Sigmoid colon (tissue), 7 donors: ENCODE results near the gene CYP2D6. TPM values are rescaled to one million over a fixed set of nuclear protein-coding genes. Genes with fewer than 3 reads are reported as not detected.
"Not testable (repeated sequence)": the region's sequence is repeated elsewhere in the genome, so short reads cannot be mapped to it uniquely, and the experiment has no call there.

ENCODE experiments used
- DNase-seq: peaks from one replicate; pipeline ENCODE4 v3.0.0-alpha.2; 2019
- H3K27ac ChIP-seq, 4 donors: fragments of 200-600 bp; sonication (generic); one replicate each; pipeline ENCODE4 v1.5.1; 2016 to 2019; ENCODE audit warnings: mild to moderate bottlenecking in 1 of 4
- H3K27me3 ChIP-seq, 3 donors: fragments of 200-600 bp; sonication (generic); one replicate each; pipeline ENCODE4 v1.5.1; 2019; ENCODE audit warnings: mild to moderate bottlenecking in 1 of 3
- H3K36me3 ChIP-seq, 4 donors: fragments of 200-600 bp; sonication (generic); one replicate each; pipeline ENCODE4 v1.5.1; 2016 to 2019
- H3K4me1 ChIP-seq, 4 donors: fragments of 200-600 bp; sonication (generic); one replicate each; pipeline ENCODE4 v1.5.1; 2017 to 2019
- H3K4me3 ChIP-seq, 4 donors: fragments of 200-600 bp; sonication (generic); one replicate each; pipeline ENCODE4 v1.5.1; 2017 to 2019; ENCODE audit warnings: mild to moderate bottlenecking in 2 of 4, moderate library complexity in 1 of 4
- H3K9me3 ChIP-seq, 4 donors: fragments of 200-600 bp in 3 of 4; sonication (generic) in 3 of 4; one replicate each; pipeline versions ENCODE4 v1.5.1 to v1.6.1; 2013 to 2019
- EP300 ChIP-seq, 4 donors: sonication (generic); formaldehyde crosslinking; IDR thresholded peaks; one replicate each; pipeline ENCODE4 v1.6.1; 2017; ENCODE audit warnings: antibody characterized with exemption in 4 of 4
- POLR2A ChIP-seq, 2 donors: fragments of 450-650 bp; IDR thresholded peaks; one replicate each; pipeline ENCODE4 v1.6.1; 2016; ENCODE audit warnings: antibody characterized with exemption in 2 of 2, mild to moderate bottlenecking in 2 of 2, moderate library complexity in 2 of 2
- POLR2AphosphoS5 ChIP-seq, 4 donors: sonication (generic); formaldehyde crosslinking; IDR thresholded peaks; one replicate each; pipeline ENCODE4 v1.6.1; 2017; ENCODE audit warnings: antibody characterized with exemption in 4 of 4
- WGBS, 2 donors: extraction: QIAGEN DNeasy Blood & Tissue Kit; methylation state at CpG; one replicate each; pipeline ENCODE4 v1.1.7; 2013; 5-methylcytosine and 5-hydroxymethylcytosine counted together
- intact Hi-C: fragments of 100-400 bp; cut with DNase I; formaldehyde crosslinking; loops from one replicate; pipeline ENCODE4 v1.15.1; 2023
- polyA plus RNA-seq, 3 donors: library from polyadenylated mRNA; stranded (reverse); fragments of 200-250 nt; gene quantifications; one replicate each; pipeline ENCODE4 v1.2.3, GENCODE V29; 2013
- total RNA-seq, 4 donors: library from RNA; depleted of rRNA; stranded (reverse); fragments of >200 nt; gene quantifications; one replicate each; pipeline ENCODE4 v1.1.0, GENCODE V29; 2016
- TF ChIP-seq, protein P1 (sequence below), 4 experiments: fragments of 450-650 bp in 3 of 4; fragments of 200-600 bp in 1 of 4; IDR thresholded peaks; one replicate each; pipeline ENCODE4 v1.5.1; 2016 to 2019; ENCODE audit warnings: antibody characterized with exemption in 4 of 4, mild to moderate bottlenecking in 3 of 4, moderate library complexity in 2 of 4
- donor health status: healthy with polysubstance abuse.
- donor health status: Bipolar disorder and iron deficiency.
- donor health status: healthy.

CYP2D6 gene
- total and polyA plus RNA-seq, 7 donors: 0.36 to 3.7 (median 1.2) TPM; not detected in 3

DNA sequence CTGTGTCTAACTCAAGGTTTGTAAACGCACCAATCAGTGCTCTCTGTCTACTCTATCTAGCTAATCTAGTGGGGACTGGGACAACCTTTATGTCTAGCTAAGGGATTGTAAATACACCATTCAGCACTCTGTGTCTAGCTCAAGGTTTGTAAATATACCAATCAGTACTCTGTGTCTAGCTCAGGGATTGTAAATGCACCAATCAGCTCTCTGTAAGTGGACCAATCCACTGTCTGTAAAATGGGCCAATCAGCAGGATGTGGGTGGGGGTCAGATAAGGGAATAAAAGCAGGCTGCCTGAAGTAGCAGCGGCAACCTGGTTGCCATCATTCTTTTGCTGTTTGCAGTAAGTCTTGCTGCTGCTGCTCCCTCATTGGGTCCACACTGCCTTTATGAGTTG is 8.4 kb upstream of the CYP2D6 start:
- 97 to 98% methylated on average over 2 of the region's 2 CpGs for WGBS, 2 donors
- intact Hi-C loops: no loop called here
- TF ChIP-seq EP300 (IDR thresholded peaks at IDR 0.05): no peak
- no peak for TF ChIP-seq POLR2AphosphoS5 (IDR thresholded peaks at IDR 0.05)

DNA sequence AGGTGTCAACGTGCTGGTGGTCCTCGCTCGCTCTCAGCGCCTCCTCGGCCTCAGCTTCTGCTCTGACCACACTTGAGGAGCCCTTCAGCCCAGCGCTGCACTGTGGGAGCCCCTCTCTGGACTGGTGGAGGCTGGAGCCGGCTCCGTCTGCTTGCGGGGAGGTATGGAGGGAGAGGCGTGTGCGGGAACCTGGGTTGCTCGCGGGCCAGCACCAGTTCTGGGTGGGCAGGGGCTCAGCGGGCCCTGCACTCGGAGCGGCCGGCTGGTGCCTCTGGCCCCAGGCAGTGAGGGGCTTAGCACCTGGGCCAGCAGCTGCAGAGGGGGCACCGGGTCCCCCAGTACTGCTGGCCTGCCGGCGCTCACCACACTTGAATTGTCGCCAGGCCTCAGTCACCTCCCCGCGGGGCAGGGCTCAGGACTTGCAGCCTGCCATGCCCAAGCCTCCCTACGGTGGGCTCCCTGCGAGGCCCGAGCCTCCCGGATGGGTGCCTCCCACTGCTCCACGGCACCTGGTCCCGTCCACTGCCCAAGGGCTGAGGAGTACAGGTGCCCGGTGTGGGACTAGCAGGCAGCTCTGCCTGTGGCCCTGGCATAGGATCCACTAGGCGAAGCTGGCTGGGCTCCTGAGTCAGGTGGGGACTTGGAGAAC is 7.6 kb upstream of the CYP2D6 start:
- intact Hi-C loops: no loop called here
- Histone ChIP-seq H3K4me3 (no peak overlapping the region), H3K27ac (no peak overlapping the region), H3K27me3 (no peaks in the 10 kb centered on the region), H3K4me1 (no peaks in the 10 kb centered on the region), H3K36me3 (no peaks in the 10 kb centered on the region), H3K9me3 (no peaks in the 10 kb centered on the region)
- TF ChIP-seq EP300 (IDR thresholded peaks at IDR 0.05) (no peak), POLR2AphosphoS5 (IDR thresholded peaks at IDR 0.05) (no peak), POLR2A (IDR thresholded peaks at IDR 0.05) (no peak)
- TF ChIP-seq, protein P1, sequence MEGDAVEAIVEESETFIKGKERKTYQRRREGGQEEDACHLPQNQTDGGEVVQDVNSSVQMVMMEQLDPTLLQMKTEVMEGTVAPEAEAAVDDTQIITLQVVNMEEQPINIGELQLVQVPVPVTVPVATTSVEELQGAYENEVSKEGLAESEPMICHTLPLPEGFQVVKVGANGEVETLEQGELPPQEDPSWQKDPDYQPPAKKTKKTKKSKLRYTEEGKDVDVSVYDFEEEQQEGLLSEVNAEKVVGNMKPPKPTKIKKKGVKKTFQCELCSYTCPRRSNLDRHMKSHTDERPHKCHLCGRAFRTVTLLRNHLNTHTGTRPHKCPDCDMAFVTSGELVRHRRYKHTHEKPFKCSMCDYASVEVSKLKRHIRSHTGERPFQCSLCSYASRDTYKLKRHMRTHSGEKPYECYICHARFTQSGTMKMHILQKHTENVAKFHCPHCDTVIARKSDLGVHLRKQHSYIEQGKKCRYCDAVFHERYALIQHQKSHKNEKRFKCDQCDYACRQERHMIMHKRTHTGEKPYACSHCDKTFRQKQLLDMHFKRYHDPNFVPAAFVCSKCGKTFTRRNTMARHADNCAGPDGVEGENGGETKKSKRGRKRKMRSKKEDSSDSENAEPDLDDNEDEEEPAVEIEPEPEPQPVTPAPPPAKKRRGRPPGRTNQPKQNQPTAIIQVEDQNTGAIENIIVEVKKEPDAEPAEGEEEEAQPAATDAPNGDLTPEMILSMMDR (IDR thresholded peaks at IDR 0.05): no peak
- DNase-seq: no peak
- 88% methylated on average over 31 of the region's 31 CpGs for WGBS, 2 donors

More for the DNA sequence above, 8.4 kb upstream of the CYP2D6 start:
- Histone ChIP-seq H3K36me3 (no peaks in the 10 kb centered on the region), H3K4me3 (no peak overlapping the region), H3K9me3 (no peaks in the 10 kb centered on the region), H3K27ac (no peak overlapping the region), H3K27me3 (no peaks in the 10 kb centered on the region), H3K4me1 (no peaks in the 10 kb centered on the region)
- DNase-seq: no peak

DNA sequence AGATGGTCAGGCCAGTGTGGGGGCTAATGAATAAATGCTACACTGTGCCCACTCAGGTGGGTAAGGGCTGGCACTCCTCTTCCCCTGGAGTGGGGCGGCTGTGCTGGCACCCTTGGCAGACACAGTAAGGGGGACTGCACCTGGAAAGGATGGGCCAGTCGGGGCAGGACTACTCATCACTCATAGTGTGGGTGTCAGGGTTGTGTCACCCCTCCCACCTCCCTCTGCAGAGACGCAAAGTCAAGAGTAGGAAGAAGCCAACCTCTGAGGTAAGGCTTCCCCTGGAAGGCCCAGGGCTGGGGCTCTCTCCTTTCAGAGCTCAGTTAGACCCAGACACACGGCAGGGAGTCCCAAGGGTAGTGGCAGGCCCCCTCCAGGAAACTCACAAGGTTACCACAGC is 5.1 kb upstream of the CYP2D6 start:
- intact Hi-C loops, DNase-seq, H3K36me3 ChIP-seq, H3K27ac ChIP-seq, H3K4me1 ChIP-seq, H3K4me3 ChIP-seq, H3K9me3 ChIP-seq, H3K27me3 ChIP-seq: not testable (repeated sequence)
- WGBS, 2 donors: no CpG with 5 or more reads among the region's 4 CpGs

DNA sequence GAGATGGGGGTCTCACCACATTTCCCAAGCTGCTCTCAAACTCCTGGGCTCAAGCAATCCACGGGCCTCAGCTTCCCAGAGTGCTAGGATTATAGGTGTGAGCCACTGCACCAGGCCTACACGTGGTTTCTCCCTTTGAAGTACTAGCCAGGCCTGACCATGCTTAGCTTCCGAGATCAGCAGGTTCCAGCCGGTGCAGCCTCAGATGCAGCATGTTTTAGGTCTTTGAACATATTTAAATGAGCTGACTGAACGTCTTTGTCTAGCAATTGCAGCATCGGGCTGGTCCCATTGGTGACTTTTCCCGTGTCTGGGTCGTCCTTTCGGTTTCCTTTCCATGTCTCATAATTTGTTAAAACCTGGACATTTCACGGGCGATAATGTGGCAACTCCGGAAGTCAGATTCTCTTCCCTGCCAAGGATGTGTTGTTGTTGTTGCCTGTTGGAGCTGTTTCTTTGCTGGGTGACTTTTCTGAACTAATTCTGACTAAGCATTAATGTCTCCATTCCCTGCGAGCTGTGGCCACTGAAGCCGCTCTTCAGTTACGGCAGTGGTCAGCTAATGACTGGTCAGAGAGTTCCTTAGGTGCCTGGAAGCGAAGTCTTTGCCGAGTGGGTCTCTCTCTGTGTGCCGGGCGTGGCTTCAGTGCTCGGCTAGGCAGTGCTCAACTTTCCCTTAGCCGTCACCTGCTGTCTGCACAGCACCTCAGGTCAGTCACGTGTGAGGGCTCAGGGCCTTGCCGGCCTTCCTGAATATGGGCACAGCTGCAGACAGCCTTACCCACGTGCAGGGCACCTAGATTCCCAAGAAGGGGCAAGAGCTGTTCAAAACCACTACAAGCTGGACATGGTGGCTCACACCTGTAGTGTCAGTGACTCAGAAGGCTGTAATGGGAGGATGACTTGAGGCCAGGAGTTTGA is 3.8 kb upstream of the CYP2D6 start:
- Histone ChIP-seq H3K27me3 (no peaks in the 10 kb centered on the region), H3K4me3 (no peak overlapping the region), H3K4me1 (no peaks in the 10 kb centered on the region), H3K27ac (no peak overlapping the region), H3K36me3 (no peaks in the 10 kb centered on the region), H3K9me3 (no peaks in the 10 kb centered on the region)
- WGBS, 2 donors: 89% methylated on average over 24 of the region's 24 CpGs
- DNase-seq: no peak
- intact Hi-C loops: no loop called here
- no peak for TF ChIP-seq EP300 (IDR thresholded peaks at IDR 0.05)
- TF ChIP-seq POLR2AphosphoS5 (IDR thresholded peaks at IDR 0.05): no peak
- TF ChIP-seq, protein P1 (IDR thresholded peaks at IDR 0.05): no peak
- no peak for TF ChIP-seq POLR2A (IDR thresholded peaks at IDR 0.05)

DNA sequence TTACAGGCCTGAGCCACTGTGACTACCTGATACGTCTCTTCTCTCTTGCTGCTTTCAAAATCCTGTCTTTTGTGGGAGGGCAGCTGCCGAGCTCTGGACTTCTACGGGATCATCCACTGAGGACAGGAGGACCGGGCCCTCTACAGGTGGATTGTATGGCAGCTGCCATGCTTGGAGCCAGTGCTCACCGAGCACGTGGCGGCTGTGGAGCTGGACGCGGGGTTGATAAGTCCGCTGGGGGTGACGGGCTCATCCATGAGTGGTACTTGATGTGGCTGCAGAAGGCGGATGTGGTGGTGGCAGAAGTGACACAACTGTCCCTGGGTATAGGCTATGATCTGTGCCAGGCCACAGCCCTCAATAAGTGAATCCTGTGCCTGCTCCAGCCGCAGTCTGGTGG is 1.8 kb upstream of the CYP2D6 start:
- H3K4me3 ChIP-seq: no peak overlapping the region
- no peaks in the 10 kb centered on the region for H3K9me3 ChIP-seq
- no peak overlapping the region for H3K27ac ChIP-seq
- H3K27me3 ChIP-seq: no peaks in the 10 kb centered on the region
- 78 to 81% methylated on average over 13 of the region's 13 CpGs for WGBS, 2 donors
- DNase-seq: no peak
- no peaks in the 10 kb centered on the region for H3K4me1 ChIP-seq
- intact Hi-C loops: no loop called here
- no peak for TF ChIP-seq POLR2AphosphoS5 (IDR thresholded peaks at IDR 0.05)
- TF ChIP-seq, protein P1 (IDR thresholded peaks at IDR 0.05): no peak
- no peak for TF ChIP-seq POLR2A (IDR thresholded peaks at IDR 0.05)
- no peak for TF ChIP-seq EP300 (IDR thresholded peaks at IDR 0.05)
- H3K36me3 ChIP-seq: no peaks in the 10 kb centered on the region
